ENCODE results near the gene TLE1. TPM values are rescaled to one million over a fixed set of nuclear protein-coding genes. Genes with fewer than 3 reads are reported as not detected.

The TLE1 gene
- total and polyA plus RNA-seq, 4 donors: 20.9 to 39.9 (median 31.8) TPM

Other genes with a start within 250 kb of the TLE1 start
- gene SPATA31D4, start 238.9 kb upstream of the TLE1 start, total RNA-seq: not detected
- not detected for gene SPATA31D4, start 238.9 kb upstream of the TLE1 start, polyA plus RNA-seq

Measured in aorta (tissue), 4 donors.